Measurements from ENCODE around the gene ASPSCR1. TPM values are rescaled to one million over a fixed set of nuclear protein-coding genes. Genes with fewer than 3 reads are reported as not detected.

The ASPSCR1 gene
- total and polyA plus RNA-seq, 2 of the 13 experiments (the other 11 are each of a cell fraction or from before 2014, with no cell fraction given) = 274 to 314 TPM

- peak; percentile 93 for TF ChIP-seq ZNF687 (CRISPR knock-in tag; IDR thresholded peaks at IDR 0.05)
- no peak for TF ChIP-seq ZFP90 (CRISPR knock-in tag; IDR thresholded peaks at IDR 0.05; ENCODE audit: borderline replicate concordance)
- peak; percentile 67; the same call in 1 of the 2 replicates for TF ChIP-seq GABPB1 (CRISPR knock-in tag; IDR thresholded peaks at IDR 0.05)
- peak; percentile 62 for TF ChIP-seq DRAP1 (CRISPR knock-in tag; IDR thresholded peaks at IDR 0.05)
- TF ChIP-seq RAD21 (CRISPR knock-in tag; IDR thresholded peaks at IDR 0.05) = no peak
- TF ChIP-seq PHF5A (CRISPR knock-in tag; IDR thresholded peaks at IDR 0.05; ENCODE audit: low read depth, unreplicated experiment) = no peak
- TF ChIP-seq, protein P1, sequence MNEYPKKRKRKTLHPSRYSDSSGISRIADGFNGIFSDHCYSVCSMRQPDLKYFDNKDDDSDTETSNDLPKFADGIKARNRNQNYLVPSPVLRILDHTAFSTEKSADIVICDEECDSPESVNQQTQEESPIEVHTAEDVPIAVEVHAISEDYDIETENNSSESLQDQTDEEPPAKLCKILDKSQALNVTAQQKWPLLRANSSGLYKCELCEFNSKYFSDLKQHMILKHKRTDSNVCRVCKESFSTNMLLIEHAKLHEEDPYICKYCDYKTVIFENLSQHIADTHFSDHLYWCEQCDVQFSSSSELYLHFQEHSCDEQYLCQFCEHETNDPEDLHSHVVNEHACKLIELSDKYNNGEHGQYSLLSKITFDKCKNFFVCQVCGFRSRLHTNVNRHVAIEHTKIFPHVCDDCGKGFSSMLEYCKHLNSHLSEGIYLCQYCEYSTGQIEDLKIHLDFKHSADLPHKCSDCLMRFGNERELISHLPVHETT (CRISPR knock-in tag; conservative IDR thresholded peaks at IDR 0.05) = 0 out of 2 replicates have a peak, but pooled peaks have one; percentile 1
- peak; percentile 22; the same call in 1 of the 2 replicates for TF ChIP-seq FOSL2 (CRISPR knock-in tag; IDR thresholded peaks at IDR 0.05)
- 0 out of 2 replicates have a peak, but pooled peaks have one; percentile 6 for TF ChIP-seq ZNF605 (CRISPR knock-in tag; IDR thresholded peaks at IDR 0.05)
- 0 out of 2 replicates have a peak, but pooled peaks have one; percentile 40 for TF ChIP-seq ELF1 (CRISPR knock-in tag; IDR thresholded peaks at IDR 0.05)
- TF ChIP-seq TOPORS (CRISPR knock-in tag; IDR thresholded peaks at IDR 0.05) = no peak
- TF ChIP-seq, protein P2, sequence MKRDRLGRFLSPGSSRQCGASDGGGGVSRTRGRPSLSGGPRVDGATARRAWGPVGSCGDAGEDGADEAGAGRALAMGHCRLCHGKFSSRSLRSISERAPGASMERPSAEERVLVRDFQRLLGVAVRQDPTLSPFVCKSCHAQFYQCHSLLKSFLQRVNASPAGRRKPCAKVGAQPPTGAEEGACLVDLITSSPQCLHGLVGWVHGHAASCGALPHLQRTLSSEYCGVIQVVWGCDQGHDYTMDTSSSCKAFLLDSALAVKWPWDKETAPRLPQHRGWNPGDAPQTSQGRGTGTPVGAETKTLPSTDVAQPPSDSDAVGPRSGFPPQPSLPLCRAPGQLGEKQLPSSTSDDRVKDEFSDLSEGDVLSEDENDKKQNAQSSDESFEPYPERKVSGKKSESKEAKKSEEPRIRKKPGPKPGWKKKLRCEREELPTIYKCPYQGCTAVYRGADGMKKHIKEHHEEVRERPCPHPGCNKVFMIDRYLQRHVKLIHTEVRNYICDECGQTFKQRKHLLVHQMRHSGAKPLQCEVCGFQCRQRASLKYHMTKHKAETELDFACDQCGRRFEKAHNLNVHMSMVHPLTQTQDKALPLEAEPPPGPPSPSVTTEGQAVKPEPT (CRISPR knock-in tag; IDR thresholded peaks at IDR 0.05; ENCODE audit: low read depth) = no peak
- TF ChIP-seq HOXA5 (CRISPR knock-in tag; IDR thresholded peaks at IDR 0.05) = 0 out of 2 replicates have a peak, but pooled peaks have one; percentile 19
- TF ChIP-seq, protein P3, sequence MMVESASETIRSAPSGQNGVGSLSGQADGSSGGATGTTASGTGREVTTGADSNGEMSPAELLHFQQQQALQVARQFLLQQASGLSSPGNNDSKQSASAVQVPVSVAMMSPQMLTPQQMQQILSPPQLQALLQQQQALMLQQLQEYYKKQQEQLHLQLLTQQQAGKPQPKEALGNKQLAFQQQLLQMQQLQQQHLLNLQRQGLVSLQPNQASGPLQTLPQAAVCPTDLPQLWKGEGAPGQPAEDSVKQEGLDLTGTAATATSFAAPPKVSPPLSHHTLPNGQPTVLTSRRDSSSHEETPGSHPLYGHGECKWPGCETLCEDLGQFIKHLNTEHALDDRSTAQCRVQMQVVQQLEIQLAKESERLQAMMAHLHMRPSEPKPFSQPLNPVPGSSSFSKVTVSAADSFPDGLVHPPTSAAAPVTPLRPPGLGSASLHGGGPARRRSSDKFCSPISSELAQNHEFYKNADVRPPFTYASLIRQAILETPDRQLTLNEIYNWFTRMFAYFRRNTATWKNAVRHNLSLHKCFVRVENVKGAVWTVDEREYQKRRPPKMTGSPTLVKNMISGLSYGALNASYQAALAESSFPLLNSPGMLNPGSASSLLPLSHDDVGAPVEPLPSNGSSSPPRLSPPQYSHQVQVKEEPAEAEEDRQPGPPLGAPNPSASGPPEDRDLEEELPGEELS (CRISPR knock-in tag; IDR thresholded peaks at IDR 0.05) = peak; percentile 15
- no peak for TF ChIP-seq E2F2 (CRISPR knock-in tag; IDR thresholded peaks at IDR 0.05; ENCODE audit: borderline replicate concordance)
- peak; percentile 80; the same call in 1 of the 2 replicates for TF ChIP-seq HES4 (CRISPR knock-in tag; IDR thresholded peaks at IDR 0.05; ENCODE audit: borderline replicate concordance)
Measured at GRCh38 chr17:81999587-81999975, 22.2 kb downstream of the ASPSCR1 start (continued).
